Activated CD8-positive, alpha-beta memory T cell treated with anti-CD3 and anti-CD28 coated beads for 1 hour (primary cell): ENCODE measurements around the gene NT5DC2.
A peak's percentile ranks its signal among the peaks of the same experiment; 100 is the strongest.

ENCODE experiments used
- DNase-seq, 2 donors: peaks; one replicate each; pipeline ENCODE4 v3.0.0-alpha.2; 2020; ENCODE audit warnings: low read depth in 1 of 2; ENCODE audit errors: extremely low read depth in 1 of 2

Gene NT5DC2

DNA sequence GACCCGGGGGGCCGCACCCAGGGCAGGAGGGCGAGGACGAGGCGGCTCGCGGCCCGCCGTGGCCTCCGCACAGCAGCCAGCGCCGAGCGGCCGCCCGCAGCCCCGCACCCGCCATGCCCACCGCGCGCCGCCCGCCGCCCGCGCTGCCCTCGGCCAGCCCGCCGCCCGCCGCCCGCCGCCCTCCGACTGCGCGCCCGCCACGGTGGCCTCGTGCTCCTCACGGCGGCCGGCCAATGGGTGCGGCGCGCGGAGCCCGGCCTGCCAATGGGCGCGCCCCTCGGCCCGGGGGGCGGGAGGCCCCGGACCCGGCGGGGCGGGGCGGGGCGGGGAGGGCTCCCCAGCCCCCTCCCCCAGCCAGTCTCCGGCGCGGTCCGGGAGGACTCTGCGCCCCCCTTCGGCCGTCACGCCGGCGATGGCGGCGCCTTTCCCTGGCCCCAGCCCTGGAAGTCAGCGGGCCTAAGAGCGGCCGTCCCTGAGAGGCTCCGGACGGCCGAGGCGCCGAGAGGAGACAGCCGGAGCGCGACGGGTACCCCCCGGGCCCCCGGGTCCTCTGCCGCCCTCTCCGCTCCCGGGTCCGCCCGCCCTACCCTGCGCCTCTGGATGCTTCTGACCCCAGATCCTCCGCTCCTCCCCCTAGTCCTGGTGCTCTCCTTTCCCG, at the start of gene NT5DC2:
Gene NT5DC2, minus strand, starts transcription at position 235 of the 658 bp plus-strand sequence. Its CDS starts 120 bp downstream, at position 115.
- DNase-seq = peak in 1 of 2 donors; percentile 52

DNA sequence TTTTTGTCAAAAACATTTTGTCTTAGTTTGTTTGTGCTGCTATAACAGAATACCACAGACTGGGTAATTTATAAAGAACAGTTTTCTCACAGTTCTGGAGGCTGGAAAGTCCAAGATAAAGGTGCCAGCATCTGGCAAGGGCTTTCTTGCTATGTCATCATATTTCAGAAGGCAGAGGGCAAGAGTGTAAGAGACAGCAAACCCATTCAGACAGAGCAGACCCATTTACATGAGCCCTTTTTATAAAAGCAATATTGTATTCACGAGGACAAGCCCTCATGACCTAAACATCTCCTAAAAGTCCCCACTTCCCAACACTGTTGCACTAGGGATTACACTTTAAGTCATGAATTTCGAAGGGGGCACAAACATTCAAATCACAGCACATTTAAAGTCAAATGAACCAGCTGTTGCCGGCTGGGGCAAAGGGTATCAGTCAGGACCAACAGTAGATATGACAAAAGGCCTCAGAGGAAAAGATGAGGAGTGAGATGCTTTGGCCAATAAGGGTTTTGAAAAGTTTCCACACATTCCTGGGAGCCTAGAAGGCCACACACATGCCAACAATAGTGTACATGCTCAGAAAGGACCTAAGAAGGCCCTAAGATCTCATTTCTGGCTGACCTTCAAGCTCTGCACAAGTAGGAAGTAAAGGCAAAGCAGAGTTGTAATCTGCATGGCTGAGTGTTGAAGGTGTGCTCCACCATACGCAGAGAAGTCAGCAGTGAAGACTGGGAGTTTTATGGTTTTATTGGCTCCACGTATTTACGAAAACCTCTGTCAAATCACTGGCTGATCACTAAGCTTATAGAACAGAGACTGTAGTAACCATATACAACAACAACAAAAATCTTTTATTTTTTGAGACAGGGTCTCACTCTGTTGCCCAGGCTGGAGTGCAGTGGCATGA, 40.7 kb upstream of the NT5DC2 start:
- DNase-seq = no peak

DNA sequence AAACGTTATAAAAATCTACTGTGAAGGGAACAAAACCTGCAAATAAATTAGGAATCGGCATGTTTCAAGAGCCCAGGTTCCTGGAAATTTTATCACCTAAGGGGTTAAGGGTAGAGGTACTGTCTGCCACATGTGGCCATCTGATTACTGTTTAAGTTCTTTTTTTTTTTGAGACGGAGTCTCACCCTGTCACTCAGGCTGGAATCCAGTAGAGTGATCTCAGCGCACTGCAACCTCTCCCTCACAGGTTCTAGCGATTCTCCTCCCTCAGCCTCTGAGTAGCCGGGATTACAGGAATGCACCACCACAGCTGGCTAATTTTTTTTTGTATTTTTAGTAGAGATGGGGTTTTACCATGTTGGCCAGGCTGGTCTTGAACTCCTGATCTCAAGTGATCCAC, 38.6 kb upstream of the NT5DC2 start:
- no peak for DNase-seq

DNA sequence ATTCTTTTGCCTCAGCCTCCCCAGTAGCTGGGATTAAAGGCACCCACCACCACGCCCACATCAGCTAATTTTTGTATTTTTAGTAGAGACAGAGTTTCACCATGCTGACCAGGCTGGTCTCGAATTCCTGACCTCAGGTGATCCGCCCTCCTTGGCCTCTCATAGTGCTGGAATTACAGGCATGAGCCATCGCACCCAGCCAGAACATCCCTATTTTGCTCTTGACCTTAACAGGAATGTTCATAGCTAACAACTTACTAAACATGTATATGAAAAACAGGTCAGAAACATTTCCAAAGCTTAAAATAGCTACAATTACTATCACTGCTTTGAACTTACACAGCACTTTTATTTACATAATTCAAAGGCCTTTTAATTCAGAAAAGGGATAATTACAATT, 36.4 kb upstream of the NT5DC2 start:
- DNase-seq = no peak

DNA sequence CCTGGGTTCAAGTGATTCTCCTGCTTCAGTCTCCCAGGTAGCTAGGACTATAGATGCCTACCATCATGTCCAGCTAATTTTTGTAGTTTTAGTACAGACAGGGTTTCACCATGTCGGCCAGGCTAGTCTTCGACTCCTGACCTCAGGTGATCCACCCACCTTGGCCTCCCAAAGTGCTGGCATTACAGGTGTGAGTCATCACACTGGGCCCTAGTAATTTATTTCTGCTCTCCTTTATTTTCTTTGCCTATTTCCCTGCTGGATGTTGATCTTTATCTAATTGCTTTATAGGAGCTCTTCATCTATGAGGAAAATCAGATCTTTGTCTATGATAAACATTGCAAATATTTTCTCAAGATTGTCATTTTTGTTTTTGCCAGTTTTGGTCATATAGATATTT, 34.4 kb upstream of the NT5DC2 start:
- DNase-seq = no peak

DNA sequence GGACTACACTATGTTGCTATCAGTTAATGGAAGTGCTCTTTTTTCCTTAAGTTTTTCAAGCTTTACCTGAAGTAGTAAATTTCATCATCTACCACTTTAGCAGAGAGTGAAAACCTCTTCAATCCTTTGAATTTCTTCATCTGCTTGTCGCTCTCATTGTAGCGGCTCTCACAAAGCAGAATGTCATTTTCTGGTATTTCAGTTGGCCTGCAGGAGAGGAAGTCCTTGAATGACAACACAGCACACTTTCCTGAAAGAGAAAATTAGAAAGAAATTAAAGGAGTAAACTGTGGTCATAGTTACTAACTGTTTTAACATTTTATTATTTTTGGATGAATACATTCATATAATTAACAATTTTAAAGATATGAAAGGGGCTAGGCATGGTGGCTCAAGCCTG, 30.3 kb upstream of the NT5DC2 start:
- no peak for DNase-seq

DNA sequence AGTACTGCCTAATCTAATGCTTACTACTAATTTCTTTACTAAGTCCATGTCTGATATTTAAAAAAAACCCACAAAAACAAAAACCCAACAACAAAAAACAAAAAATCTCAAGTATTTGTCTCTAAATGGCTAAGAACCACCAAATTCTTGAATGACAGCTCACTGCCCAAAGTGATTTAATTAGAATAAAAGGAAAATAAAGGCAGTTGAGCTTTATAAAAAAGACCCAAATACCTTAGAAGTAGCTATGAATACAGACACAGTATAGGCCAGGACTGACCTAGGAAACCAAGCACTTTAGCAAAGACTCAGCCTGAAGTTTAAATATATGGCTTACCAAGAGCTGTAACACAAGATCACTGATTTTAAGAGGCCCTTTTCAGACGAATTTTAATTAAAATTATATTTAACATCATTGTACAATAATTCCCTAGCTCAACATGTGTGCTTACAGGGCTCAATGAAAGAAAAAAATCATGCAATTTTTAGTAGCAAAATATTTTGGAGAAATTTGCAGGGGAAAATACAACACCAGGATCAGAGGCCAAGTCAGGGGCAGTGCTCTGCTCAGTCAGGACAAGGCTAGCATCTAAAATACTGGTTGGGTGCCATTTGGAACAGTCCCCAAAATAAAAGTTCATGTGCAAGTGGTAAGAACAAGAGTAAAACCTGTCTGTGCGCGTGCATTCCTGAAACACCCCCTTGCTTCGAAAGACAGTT, 27.5 kb upstream of the NT5DC2 start:
- no peak for DNase-seq

DNA sequence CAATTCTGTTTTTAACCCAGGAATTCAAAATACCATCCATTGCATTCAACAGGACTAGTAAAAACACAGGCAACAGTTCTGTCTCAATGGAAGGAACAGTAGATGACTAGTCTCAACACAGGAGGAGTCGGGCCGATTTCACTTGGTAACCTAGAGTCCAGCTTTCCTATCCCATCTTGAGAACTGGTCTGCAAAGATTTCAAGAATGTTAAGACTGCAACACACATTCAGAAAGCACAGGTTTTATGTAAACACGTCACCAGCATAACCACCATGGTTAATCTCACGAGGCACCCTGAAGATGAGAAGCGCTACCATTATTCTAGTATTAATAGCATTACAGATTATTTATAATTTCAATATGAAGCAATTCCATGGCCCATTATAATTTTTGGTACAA, 24.8 kb upstream of the NT5DC2 start:
- DNase-seq = no peak

DNA sequence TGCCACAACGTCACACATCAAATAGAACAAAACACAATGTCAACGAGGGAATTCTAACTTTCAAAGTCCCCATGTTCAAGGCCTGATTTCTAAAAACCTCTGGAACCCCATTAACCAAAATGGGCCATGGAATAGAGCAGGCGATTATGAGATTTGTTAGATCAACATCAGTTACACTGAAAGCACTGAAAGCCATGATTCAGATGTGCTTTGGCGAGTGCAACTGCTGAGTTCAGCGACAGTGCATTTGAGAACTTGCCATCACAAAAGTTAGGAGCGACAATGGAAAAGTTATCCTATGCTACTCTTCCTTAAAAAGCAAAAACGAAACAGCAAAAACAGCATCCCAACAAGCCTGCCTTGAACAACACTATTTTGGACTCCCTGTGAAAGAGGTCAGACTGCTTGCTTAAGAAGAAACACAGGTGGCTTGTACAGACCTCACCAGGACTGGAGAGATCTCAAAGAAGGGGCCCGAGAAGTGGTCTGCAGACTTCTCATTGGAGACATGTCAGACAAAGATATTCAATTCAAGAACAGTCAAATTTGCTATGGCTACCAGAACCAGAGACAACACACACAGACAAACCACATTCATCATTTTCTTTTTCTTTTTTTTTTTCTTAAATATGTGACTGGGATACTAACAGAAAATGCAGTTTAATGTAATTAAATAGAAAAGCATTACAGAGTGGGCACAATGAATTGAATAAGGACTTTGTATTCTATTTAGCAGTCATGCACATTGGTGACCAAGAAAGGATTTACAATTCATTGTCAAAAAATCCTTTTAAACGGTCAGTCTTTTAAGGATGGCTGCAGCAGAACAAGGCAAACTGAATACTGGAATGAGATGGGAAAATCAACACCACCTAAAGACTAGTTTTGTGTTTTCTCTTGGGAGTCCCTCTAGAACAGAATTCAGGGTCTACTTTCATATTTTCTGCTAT, 23.6 kb upstream of the NT5DC2 start:
- no peak for DNase-seq

DNA sequence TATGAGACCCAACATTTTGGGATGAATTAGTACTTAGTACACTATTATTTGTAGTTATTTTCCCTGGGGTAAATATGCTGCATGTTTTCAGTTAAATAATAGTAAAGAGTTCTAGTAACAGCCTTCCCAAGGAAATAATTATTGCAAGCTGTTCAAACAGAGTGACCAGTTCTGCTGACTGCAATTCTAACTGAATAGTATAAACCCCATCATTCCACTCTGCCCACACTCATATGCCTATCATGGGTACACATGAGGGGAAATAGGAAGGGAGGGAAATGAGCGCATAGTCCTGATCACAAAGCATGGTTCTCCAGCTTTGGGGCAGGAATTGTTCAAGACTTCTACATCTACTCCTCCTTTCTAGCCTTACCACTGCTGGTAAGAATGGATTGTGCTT, 21.4 kb upstream of the NT5DC2 start:
- no peak for DNase-seq

DNA sequence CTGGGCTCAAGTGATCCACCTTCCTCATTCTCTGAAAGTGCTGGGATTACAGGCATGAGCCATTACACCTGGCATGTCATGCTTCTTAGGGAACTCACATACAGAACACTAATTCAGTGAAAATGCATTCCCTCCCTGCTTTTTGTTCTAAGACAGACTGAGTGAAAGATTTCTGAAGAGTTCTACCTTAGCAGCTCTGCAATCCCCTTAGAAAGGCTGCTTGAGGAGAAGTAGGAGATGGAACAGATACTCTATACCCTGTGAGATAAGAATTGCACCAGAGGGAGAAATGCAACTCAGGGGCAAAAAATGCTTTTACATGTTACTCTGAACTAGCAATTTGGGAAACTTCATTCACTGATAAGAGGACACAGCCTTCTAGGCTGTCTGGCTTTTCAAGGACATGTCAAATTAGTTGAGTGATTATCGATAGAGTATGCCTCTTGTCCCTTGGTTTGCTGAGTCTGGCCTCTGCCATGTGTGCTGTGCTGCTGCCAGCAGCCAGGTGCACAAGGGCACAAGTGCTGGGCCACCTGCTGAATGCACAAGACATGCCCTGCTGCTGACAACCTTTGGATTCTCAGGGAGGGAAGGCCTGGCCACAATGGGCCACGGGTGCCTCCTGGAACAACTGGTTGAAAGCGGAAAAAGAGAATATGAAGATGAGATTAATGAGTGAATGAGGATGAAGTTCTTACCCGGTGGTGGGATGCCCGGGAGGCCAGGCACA, 20.5 kb upstream of the NT5DC2 start:
- no peak for DNase-seq

DNA sequence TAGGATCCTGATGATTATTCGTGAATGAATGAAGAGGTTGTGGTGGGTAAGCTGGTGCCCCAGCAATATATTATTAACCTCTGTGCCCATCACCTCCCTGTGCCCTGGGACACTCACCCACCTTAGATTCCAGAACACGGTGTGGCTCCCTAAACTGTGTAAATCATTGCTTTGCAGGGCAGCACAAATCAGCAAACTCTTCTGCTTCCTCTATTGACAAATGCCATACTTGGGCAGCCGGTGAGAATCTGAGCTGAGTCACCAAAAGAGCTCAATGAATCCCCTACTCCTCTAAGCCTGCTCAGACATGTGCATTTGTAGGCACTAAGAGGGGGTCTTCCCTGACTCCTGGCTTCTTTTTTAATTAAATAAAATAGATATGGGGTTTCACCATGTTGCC, 18.4 kb upstream of the NT5DC2 start:
- DNase-seq = no peak

DNA sequence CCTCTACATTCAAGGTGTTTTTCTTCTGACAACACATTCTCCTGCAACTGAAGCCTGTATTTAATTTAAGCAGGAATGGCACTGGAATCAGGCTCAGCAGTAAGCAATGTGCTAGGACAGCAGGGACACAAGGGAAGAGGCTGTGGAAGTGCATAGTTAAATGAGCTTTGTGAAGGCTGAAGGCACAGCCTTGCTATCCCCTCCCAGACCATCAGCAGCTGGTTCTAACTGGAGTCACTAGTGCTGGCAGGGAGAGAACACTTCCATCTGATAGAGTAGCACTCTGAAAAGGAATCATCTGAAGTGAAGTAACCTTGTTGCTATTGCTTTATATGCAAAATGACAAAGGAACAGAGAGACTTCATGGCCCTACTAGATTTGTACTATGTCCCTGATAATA, 17.5 kb upstream of the NT5DC2 start:
- no peak for DNase-seq

DNA sequence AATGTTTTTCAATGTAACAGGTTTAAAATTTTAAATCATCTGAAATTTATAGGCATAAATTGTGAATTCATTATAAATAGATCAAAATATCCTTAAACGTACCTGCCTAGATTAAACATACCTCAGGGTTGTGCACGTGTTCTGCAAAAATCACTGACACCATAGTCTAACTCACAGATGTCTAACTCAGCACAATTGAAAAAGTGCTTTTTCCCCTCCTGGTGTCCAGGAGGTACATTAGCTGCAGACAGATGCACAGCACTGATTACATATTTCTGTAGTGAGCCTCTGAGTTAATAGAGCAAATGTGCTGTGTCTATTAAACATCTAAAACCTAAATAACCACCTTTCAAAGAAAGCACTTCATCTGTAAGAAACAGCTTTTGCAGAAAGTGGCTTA, 13.5 kb upstream of the NT5DC2 start:
- DNase-seq = no peak

DNA sequence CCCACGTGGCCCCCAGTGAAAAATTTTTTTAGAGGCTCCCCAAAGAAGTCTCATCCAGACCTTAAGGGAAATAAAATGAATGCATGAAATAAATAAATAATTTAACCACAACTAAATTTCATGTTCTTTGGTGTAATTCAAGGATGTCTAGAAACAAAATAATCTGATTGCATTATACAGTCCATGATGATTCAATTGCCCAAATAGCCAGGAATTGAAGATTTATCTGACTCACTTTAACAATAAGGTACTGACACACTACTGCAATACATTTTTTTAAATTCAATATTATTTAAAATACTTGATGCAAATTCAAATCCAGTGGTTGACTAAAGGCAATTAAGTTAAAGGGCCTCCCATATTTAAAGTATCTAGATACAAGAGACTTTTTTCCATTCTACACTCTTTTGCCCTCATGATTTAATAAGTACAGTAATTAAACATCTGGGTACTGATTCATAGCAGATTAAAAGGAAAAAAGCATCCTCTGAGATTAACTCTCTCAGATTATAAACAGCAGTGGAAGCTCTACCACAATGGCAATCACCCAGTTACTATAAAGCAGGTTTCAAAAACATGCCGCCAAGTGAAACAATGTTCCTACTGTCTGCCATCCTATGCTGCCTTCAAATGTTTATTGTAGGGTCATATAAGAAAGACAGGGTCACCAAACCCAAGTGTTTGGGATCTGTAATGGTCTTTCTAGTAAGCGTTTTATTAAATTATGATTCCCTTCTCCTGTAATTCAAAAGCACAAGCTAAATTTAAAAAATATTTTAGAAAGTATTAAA, 12.6 kb upstream of the NT5DC2 start:
- DNase-seq = no peak

DNA sequence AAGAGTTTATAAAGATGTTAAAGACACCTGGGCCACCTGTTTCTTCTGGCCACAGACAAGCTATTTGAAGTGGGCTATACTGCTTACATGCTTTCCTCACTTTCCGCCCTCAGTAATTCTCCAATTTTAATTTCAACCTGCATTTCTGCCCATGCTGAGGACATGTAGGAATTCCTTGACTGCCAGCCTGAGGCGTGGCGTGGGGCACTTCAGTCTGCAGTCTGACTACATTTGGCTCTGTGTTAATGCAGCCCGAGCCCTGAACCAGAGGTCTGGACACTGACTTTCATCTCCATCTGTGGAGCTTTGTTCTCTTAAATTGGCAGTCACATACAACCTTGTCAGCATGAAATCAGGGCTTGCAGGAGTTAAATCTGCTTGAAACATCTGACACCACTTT, 11.3 kb upstream of the NT5DC2 start:
- DNase-seq = no peak

DNA sequence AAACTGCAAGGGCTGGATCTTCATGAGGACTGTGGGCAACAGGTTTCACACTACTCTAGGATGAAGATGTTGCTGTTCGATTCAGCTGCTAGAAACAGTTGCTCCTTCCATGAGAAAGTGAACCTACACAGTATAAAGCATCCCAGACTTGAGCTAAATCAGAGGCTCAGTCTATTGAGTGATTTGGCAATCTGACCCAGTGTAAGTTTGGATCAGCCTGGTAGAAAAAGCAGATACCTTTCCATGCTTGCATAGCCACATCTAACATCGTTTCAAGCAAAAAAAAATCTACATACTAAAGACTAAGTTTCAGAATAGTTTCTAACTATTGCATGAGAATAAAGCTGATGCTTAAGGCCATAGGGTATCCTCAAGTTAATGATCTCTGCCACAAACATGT, 7.4 kb upstream of the NT5DC2 start:
- no peak for DNase-seq

DNA sequence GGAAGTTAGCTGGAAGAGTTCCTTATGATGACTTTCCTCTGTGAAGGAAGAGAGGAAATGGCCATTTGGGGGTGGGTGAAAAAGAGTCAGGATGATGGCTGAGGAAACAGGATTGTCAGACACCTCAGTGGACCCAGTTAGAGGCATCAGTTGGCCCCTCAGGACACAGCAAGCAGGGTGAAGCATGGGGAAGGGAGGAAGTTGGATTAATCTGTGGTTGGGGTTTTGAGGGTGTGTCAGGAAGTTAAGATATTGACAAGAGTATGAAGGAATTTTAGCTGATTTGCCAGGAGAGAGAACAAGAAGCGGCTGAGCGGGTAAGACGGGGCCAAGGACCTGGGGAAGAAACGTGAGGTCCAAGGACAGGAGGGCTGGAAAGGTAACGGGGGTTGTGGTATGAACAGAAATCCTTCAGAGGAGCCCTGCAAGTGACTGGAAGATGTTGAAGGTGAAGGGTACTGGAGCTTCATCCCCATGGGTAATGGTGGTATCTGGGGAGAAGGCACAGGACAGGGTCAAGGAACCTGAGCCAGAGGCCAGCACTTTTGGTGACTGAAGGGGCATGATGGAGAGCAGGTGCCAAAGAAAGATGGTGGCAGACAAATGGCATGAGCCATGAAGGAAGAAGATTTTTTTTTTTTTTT, 5.5 kb upstream of the NT5DC2 start:
- no peak for DNase-seq
